Measurements from ENCODE around the gene MYOZ3.

The MYOZ3 gene

DNA sequence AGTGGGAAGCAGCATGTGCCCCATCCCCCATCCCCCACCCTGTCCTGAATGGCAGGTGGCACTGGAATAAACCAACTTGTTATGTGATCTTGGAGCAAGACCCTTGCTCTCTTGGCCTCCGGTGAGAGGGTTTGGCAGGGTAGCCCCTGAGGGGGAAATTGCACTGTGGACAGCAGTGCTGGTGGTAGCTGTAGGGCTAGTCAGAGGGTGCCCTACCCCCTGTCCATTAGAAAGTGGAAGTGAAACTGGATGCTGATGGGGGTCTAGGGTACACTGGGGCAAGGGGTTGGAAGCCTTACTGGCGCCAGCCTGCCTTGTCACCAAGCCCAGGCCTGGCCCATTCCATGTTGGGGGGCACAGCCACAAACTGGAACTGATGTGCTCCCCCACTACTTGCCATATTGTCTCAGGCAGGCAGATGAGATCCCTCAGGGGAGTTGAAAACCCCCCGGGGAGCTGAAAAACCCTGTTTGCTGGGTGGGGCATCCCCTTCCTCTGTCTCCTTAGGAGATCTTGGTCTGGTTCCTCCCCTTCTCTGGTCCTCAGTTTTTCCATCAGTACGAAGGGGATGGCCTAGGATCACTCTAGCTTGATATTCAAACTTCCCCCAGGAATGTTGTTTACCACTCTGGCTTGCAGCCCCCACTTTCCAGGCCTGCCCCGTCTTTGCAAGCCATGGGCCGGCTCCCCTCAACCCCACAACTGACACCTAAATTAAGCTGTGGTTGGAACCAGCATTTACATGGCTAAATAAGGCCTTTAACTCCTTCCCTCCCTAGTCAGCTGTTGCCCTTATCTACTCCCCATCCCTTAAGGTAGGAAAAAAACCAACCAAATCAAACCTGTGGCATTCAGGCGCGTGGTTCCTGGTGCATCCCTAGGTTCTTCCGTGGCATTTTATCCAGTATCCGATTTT, 35.0 kb upstream of the MYOZ3 start:
- no peaks in the 10 kb centered on the region for H3K9me3 ChIP-seq (ENCODE audit: control insufficient read depth in 2 of 2, low read length in 2 of 2)
- H3K9ac ChIP-seq (ENCODE audit: low read depth in 1 of 2, low read length in 2 of 2): peak overlapping the region; percentile 79 to 88
- no peaks in the 10 kb centered on the region for H3K27me3 ChIP-seq (ENCODE audit: control insufficient read depth in 2 of 2, insufficient read depth in 2 of 2, low read length in 2 of 2)
- peak overlapping the region; percentile 52 to 82 for H3K27ac ChIP-seq (ENCODE audit: low read depth in 2 of 2, low read length in 2 of 2)
- H3K36me3 ChIP-seq (ENCODE audit: control insufficient read depth in 2 of 2, insufficient read depth in 2 of 2, low read length in 2 of 2): peaks cover 0 to 2% of the 10 kb centered on the region in 2 donors
- peaks cover 25 to 28% of the 10 kb centered on the region in 2 donors for H3K4me1 ChIP-seq (ENCODE audit: control insufficient read depth in 2 of 2, insufficient read depth in 2 of 2, low read length in 2 of 2)
- peak overlapping the region; percentile 59 to 82 for H3K4me3 ChIP-seq (ENCODE audit: low read length in 2 of 2)

DNA sequence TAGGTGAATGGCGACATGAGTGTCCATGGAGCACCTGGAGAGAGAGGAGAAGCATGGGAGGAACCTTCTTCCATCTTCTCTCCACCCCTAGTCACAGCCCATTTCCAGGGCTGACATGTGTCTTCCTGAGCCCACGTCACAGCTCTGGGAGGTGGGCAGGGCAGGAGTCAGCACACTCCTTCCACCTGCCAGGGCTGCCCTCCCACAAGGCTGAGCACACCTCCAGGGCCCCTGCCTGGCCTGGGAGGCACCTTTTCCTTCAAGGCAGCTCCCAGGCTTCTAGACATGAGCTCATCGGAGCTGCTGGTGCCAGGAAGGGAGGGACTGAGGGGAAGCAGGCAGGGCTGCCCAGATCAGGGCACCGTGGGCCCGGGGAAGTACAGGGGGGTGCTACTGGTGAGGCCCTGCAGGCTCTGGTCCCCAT, 34.2 kb upstream of the MYOZ3 start:
- H3K27ac ChIP-seq (ENCODE audit: low read depth in 2 of 2, low read length in 2 of 2): peak overlapping the region; percentile 52 to 82
- no peaks in the 10 kb centered on the region for H3K27me3 ChIP-seq (ENCODE audit: control insufficient read depth in 2 of 2, insufficient read depth in 2 of 2, low read length in 2 of 2)
- peak overlapping the region; percentile 44 to 46 for H3K4me3 ChIP-seq (ENCODE audit: low read length in 2 of 2)
- peaks cover 25 to 28% of the 10 kb centered on the region in 2 donors for H3K4me1 ChIP-seq (ENCODE audit: control insufficient read depth in 2 of 2, insufficient read depth in 2 of 2, low read length in 2 of 2)
- H3K36me3 ChIP-seq (ENCODE audit: control insufficient read depth in 2 of 2, insufficient read depth in 2 of 2, low read length in 2 of 2): peaks cover 2 to 3% of the 10 kb centered on the region in 2 donors
- H3K9me3 ChIP-seq (ENCODE audit: control insufficient read depth in 2 of 2, low read length in 2 of 2): no peaks in the 10 kb centered on the region
- peak overlapping the region in 1 of 2 donors; percentile 41 for H3K9ac ChIP-seq (ENCODE audit: low read depth in 1 of 2, low read length in 2 of 2)

DNA sequence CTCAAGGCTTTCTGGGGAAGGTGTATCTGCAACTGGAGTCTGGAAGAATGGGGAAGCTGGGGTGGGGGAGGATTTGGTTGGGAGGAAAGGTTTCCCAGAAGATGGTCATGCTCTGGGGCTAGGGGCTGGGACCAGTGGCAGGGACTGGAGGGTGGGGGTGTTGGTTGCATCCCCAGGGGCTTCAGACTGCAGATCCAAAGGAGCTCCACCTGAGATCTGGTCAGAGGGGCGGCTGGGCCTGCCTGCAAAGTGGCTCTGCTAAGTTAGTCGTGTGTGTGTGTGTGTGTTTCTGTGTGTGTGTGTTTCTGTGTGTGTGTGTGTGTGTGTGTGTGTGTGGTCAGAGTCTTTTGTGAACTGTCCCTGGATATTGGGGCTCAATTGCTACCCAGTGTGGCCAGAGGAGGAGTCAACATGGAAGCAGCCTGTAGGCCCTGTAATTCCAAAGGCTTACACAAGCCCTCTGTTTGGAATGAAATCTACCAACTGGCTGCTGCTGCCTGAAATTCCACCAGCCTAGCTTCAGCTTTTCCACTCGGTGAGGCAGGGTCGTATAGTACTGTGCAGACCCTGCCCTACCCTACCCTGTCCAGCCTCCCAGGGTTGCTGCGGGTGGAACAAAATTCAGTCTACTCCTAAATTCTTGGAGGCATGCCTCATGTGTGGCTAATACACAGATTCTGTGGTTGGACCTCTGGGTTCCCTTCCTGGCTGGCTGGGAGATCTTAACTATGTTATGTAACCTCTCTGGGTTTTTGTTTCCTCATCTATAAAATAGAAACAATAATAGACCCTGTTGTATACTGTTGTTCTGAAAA, 33.1 kb upstream of the MYOZ3 start:
- H3K27ac ChIP-seq (ENCODE audit: low read depth in 2 of 2, low read length in 2 of 2): peak overlapping the region in 1 of 2 donors; percentile 17
- no peaks in the 10 kb centered on the region for H3K9me3 ChIP-seq (ENCODE audit: control insufficient read depth in 2 of 2, low read length in 2 of 2)
- H3K4me3 ChIP-seq (ENCODE audit: low read length in 2 of 2): no peak overlapping the region
- H3K4me1 ChIP-seq (ENCODE audit: control insufficient read depth in 2 of 2, insufficient read depth in 2 of 2, low read length in 2 of 2): peaks cover 25 to 28% of the 10 kb centered on the region in 2 donors
- H3K27me3 ChIP-seq (ENCODE audit: control insufficient read depth in 2 of 2, insufficient read depth in 2 of 2, low read length in 2 of 2): no peaks in the 10 kb centered on the region
- H3K36me3 ChIP-seq (ENCODE audit: control insufficient read depth in 2 of 2, insufficient read depth in 2 of 2, low read length in 2 of 2): peaks cover 2 to 4% of the 10 kb centered on the region in 2 donors
- H3K9ac ChIP-seq (ENCODE audit: low read depth in 1 of 2, low read length in 2 of 2): no peak overlapping the region

DNA sequence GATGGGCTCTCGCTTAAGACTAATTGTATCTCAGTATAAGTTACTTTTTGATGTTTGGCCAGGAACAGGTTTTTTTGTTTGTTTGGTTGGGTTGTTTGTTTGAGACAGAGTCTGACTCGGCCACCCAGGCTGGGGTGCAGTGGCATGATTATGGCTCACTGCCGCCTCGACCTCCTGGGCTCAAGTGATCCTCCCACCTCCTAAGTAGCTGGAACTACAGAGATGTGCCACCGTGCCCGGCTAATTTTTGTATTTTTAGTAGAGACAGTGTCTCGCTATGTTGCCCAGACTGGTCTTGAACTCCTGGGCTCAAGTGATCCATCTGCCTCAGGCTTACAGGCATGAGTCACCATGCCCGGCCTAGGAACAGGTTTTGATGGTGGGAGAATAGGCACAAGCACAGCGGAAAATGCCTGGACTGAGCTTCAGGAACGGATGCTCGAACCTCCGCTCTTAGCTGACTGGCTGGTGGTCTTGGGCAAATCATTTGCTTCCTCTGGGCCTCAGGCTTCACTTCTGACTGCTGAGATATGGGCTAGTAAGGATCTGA, 32.0 kb upstream of the MYOZ3 start:
- Histone ChIP-seq H3K9me3 (ENCODE audit: control insufficient read depth in 2 of 2, low read length in 2 of 2) (no peaks in the 10 kb centered on the region), H3K36me3 (ENCODE audit: control insufficient read depth in 2 of 2, insufficient read depth in 2 of 2, low read length in 2 of 2) (peaks cover 2 to 4% of the 10 kb centered on the region in 2 donors), H3K4me3 (ENCODE audit: low read length in 2 of 2) (no peak overlapping the region), H3K27me3 (ENCODE audit: control insufficient read depth in 2 of 2, insufficient read depth in 2 of 2, low read length in 2 of 2) (no peaks in the 10 kb centered on the region), H3K27ac (ENCODE audit: low read depth in 2 of 2, low read length in 2 of 2) (no peak overlapping the region), H3K9ac (ENCODE audit: low read depth in 1 of 2, low read length in 2 of 2) (no peak overlapping the region), H3K4me1 (ENCODE audit: control insufficient read depth in 2 of 2, insufficient read depth in 2 of 2, low read length in 2 of 2) (peaks cover 22 to 25% of the 10 kb centered on the region in 2 donors)

DNA sequence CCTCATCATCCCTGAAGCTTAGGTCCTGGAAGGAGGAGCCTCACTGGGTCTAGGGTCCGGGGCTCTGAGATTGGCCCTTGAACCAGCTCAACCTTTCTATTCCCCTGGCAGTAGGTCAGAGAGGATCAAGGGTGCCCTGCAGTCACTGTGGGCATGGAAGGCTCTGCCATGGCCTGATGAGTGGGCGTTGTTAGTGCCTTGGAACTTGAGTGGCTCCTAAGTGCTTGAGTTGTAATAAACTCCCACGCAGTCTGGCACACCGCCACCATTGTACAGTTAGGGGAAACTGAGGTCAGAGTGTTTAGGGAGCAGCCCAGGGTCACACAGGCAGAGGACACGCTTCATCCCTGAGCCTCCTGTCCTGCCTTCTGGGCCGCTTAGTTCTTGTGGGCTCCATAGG, 31.0 kb upstream of the MYOZ3 start:
- no peaks in the 10 kb centered on the region for H3K9me3 ChIP-seq (ENCODE audit: control insufficient read depth in 2 of 2, low read length in 2 of 2)
- no peak overlapping the region for H3K27ac ChIP-seq (ENCODE audit: low read depth in 2 of 2, low read length in 2 of 2)
- peaks cover 16 to 18% of the 10 kb centered on the region in 2 donors for H3K4me1 ChIP-seq (ENCODE audit: control insufficient read depth in 2 of 2, insufficient read depth in 2 of 2, low read length in 2 of 2)
- H3K27me3 ChIP-seq (ENCODE audit: control insufficient read depth in 2 of 2, insufficient read depth in 2 of 2, low read length in 2 of 2): no peaks in the 10 kb centered on the region
- H3K4me3 ChIP-seq (ENCODE audit: low read length in 2 of 2): no peak overlapping the region
- peaks cover 2 to 4% of the 10 kb centered on the region in 2 donors for H3K36me3 ChIP-seq (ENCODE audit: control insufficient read depth in 2 of 2, insufficient read depth in 2 of 2, low read length in 2 of 2)
- H3K9ac ChIP-seq (ENCODE audit: low read depth in 1 of 2, low read length in 2 of 2): no peak overlapping the region

DNA sequence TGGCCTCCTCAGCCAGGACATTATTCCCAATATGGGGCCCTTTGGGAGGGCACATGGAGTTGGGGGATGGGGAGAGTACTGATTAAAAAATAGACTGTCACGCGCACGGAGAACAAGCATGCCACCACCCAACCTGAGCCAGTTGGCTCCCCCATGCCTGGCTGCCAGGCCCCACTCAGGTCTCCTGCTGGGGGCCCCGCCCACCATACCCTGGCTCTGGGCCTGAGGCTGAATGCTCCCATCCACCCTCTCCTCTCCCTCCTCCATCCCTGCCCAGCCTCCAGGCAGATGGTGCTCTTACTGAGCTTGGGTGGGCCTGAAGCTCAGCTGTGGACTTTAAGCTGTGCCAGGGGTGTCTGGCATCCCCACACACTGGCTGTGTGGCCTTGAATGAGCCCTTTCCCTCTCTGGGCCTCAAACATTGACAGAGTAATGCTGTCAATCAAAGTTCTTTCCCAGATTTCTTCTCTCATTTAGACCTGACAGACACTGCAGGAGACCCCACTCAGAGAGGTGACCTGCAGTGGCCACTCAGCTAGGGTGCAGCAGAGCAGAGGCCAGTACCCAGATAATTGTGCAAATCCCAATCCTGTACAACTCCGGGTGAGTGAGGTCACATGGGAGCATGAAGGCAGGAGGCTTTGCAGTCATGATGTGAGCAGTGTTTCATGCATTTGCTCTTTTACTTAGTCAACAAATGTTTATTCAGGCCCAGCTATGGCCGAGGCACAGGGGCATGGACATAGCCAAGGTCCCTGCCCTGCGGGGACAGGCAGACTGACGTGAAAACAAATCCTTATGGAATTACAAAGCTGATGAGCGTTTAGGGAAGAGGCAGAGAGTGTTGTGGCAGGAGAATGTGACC, 30.4 kb upstream of the MYOZ3 start:
- Histone ChIP-seq H3K4me3 (ENCODE audit: low read length in 2 of 2) (no peak overlapping the region), H3K4me1 (ENCODE audit: control insufficient read depth in 2 of 2, insufficient read depth in 2 of 2, low read length in 2 of 2) (peaks cover 10 to 11% of the 10 kb centered on the region in 2 donors), H3K9ac (ENCODE audit: low read depth in 1 of 2, low read length in 2 of 2) (no peak overlapping the region), H3K36me3 (ENCODE audit: control insufficient read depth in 2 of 2, insufficient read depth in 2 of 2, low read length in 2 of 2) (peaks cover 4 to 7% of the 10 kb centered on the region in 2 donors), H3K9me3 (ENCODE audit: control insufficient read depth in 2 of 2, low read length in 2 of 2) (no peaks in the 10 kb centered on the region), H3K27me3 (ENCODE audit: control insufficient read depth in 2 of 2, insufficient read depth in 2 of 2, low read length in 2 of 2) (no peaks in the 10 kb centered on the region), H3K27ac (ENCODE audit: low read depth in 2 of 2, low read length in 2 of 2) (no peak overlapping the region)

DNA sequence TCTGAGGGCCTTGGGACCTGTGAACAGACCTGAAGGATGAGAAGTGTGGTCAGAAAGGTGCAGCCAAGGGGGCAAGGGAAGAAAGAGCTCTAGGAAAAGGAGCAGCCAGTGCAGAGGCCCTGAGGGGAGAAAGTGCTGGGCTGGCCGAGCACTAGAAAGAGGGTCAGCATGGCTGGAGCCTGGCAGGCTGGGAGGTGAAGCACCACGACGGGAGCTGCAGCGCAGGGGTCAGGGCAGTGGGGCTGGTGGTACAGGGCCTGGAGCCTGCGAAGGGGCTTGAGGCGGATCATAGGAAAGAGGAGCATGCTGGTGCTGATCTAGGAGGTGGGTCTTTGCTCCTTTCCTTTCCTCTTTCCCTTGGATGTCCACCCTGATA, 29.7 kb upstream of the MYOZ3 start:
- H3K4me3 ChIP-seq (ENCODE audit: low read length in 2 of 2): no peak overlapping the region
- H3K4me1 ChIP-seq (ENCODE audit: control insufficient read depth in 2 of 2, insufficient read depth in 2 of 2, low read length in 2 of 2): peaks cover 6 to 12% of the 10 kb centered on the region in 2 donors
- no peaks in the 10 kb centered on the region for H3K27me3 ChIP-seq (ENCODE audit: control insufficient read depth in 2 of 2, insufficient read depth in 2 of 2, low read length in 2 of 2)
- H3K9me3 ChIP-seq (ENCODE audit: control insufficient read depth in 2 of 2, low read length in 2 of 2): no peaks in the 10 kb centered on the region
- H3K27ac ChIP-seq (ENCODE audit: low read depth in 2 of 2, low read length in 2 of 2): no peak overlapping the region
- no peak overlapping the region for H3K9ac ChIP-seq (ENCODE audit: low read depth in 1 of 2, low read length in 2 of 2)
- peaks cover 4 to 7% of the 10 kb centered on the region in 2 donors for H3K36me3 ChIP-seq (ENCODE audit: control insufficient read depth in 2 of 2, insufficient read depth in 2 of 2, low read length in 2 of 2)

DNA sequence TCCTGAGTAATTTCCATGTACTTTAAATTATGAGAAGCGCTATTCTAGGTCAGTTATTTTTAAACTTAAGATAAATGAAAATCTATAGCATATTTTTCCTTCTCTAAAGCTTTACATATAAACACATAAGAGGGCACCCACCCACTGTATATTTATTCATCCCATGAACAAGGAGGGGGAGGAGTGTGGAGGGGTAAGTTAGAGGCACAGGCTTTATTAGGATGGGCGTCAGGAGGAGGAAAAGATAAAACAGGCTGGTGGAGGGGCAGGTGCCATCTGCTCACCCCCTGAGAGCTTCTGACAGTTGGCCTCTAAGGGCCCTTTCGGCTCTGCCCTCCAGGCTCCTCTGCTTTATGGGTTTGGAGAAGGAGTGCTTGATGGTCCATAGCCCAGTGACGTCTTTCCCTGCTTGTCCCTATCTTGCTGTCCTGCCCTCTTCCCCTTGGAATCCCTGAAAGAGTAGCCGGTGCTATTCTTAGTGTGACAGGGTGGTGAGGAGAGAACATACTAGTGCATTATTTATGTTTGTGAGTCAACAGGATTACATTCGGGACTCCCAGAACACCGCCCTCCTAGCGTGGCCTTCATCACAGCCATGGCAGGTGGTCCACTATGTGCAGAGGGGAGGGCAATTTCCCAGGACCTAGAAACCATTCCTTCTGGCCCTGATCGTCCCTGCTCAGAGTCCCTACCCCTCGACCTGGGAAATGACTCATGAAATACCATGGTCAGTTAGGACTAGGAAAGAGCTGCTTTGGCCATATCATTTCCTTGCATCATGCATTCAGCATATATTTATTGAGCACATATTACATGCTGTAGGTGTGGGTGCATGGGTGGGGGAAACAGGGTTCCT, 28.5 kb upstream of the MYOZ3 start:
- H3K9me3 ChIP-seq (ENCODE audit: control insufficient read depth in 2 of 2, low read length in 2 of 2): no peaks in the 10 kb centered on the region
- no peaks in the 10 kb centered on the region for H3K27me3 ChIP-seq (ENCODE audit: control insufficient read depth in 2 of 2, insufficient read depth in 2 of 2, low read length in 2 of 2)
- peaks cover 0 to 7% of the 10 kb centered on the region in 2 donors for H3K4me1 ChIP-seq (ENCODE audit: control insufficient read depth in 2 of 2, insufficient read depth in 2 of 2, low read length in 2 of 2)
- H3K27ac ChIP-seq (ENCODE audit: low read depth in 2 of 2, low read length in 2 of 2): no peak overlapping the region
- H3K9ac ChIP-seq (ENCODE audit: low read depth in 1 of 2, low read length in 2 of 2): no peak overlapping the region
- no peak overlapping the region for H3K4me3 ChIP-seq (ENCODE audit: low read length in 2 of 2)
- peaks cover 4 to 7% of the 10 kb centered on the region in 2 donors for H3K36me3 ChIP-seq (ENCODE audit: control insufficient read depth in 2 of 2, insufficient read depth in 2 of 2, low read length in 2 of 2)

DNA sequence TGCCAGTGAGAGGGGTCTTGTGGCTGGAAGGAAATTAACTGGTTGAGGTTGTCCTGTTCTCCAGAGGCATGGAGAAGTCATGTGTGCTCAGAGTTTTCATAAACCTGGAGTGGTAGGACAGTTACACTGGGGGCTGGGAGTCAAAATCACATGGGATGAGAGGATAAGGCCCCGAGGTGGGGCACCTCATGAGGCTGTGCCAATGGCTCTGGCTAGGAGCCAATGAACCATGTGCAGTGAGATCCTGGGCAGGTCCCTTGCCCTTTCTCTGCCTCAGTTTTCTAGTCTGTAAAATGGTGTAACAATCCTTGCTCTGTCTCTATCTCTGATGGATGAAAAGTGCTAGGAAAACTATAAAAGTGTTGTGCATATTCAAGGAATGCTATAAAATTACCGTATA, 27.6 kb upstream of the MYOZ3 start:
- Histone ChIP-seq H3K9ac (ENCODE audit: low read depth in 1 of 2, low read length in 2 of 2) (no peak overlapping the region), H3K9me3 (ENCODE audit: control insufficient read depth in 2 of 2, low read length in 2 of 2) (no peaks in the 10 kb centered on the region), H3K36me3 (ENCODE audit: control insufficient read depth in 2 of 2, insufficient read depth in 2 of 2, low read length in 2 of 2) (peaks cover 4 to 7% of the 10 kb centered on the region in 2 donors), H3K27me3 (ENCODE audit: control insufficient read depth in 2 of 2, insufficient read depth in 2 of 2, low read length in 2 of 2) (no peaks in the 10 kb centered on the region), H3K4me1 (ENCODE audit: control insufficient read depth in 2 of 2, insufficient read depth in 2 of 2, low read length in 2 of 2) (peaks cover 0 to 7% of the 10 kb centered on the region in 2 donors), H3K27ac (ENCODE audit: low read depth in 2 of 2, low read length in 2 of 2) (no peak overlapping the region), H3K4me3 (ENCODE audit: low read length in 2 of 2) (no peak overlapping the region)

Measured in mucosa of rectum (tissue), 2 donors.